Measurements from ENCODE around the gene PKP3. TPM values are rescaled to one million over a fixed set of nuclear protein-coding genes. Genes with fewer than 3 reads are reported as not detected.
"Not testable (repeated sequence)": the region's sequence is repeated elsewhere in the genome, so short reads cannot be mapped to it uniquely, and the experiment has no call there.

Gene PKP3
- total RNA-seq, 2 experiments from 2014 or later: not detected

DNA sequence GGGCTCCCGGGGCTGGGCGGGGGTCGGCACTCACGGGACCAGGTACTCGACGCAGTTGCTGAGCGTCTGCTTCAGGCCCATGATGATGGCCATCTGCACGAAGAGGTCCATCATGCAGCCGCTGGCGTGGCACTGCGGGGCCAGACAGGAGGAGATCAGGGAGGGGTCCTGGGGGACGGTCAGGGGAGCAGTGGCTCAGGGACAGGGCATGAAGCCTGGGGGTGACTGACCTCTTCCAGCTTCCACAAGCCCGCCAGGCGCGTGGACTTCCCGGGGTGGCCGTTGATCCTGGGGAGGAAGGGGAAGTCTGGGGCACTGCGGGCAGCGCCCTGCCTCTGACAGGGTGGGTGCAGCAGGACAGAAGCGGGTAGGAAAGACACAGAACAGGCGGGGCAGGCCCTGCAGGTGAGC is 26.9 kb downstream of the PKP3 start:
- BruUV-seq (replicated peaks): no TSS peak
- Histone ChIP-seq H3K79me2 (ENCODE audit: insufficient read depth, low read depth, low read length) (no peaks in the 10 kb centered on the region), H3K9me3 (ENCODE audit: low read length) (no peaks in the 10 kb centered on the region), H3K9me2 (ENCODE audit: insufficient read depth, low read length) (no peaks in the 10 kb centered on the region), H4K20me1 (ENCODE audit: insufficient read depth, low read length) (no peaks in the 10 kb centered on the region), H3K36me3 (ENCODE audit: insufficient read depth, low read length) (no peaks in the 10 kb centered on the region), H2AFZ (ENCODE audit: low read length) (no peak overlapping the region), H3K4me1 (ENCODE audit: insufficient read depth, low read length, poor library complexity, severe bottlenecking) (peaks cover 2% of the 10 kb centered on the region), H3K4me3 (ENCODE audit: low read depth, low read length, poor library complexity, severe bottlenecking) (no peak overlapping the region), H3K27ac (ENCODE audit: low read depth, low read length, poor library complexity, severe bottlenecking) (no peak overlapping the region), H3K4me2 (ENCODE audit: low read length) (no peak overlapping the region)
- intact Hi-C loops (cut with micrococcal nuclease; ENCODE audit: unreplicated experiment): no loop called here
- TF ChIP-seq EZH2phosphoT487 (IDR thresholded peaks at IDR 0.05; ENCODE audit: borderline replicate concordance, low read depth, low read length) (no peak), CTCF (conservative IDR thresholded peaks at IDR 0.05; ENCODE audit: low read length) (no peak)
- POLR2A ChIA-PET: no interaction called here
- no peak for DNase-seq (ENCODE audit: low spot score)
- CTCF ChIA-PET (ENCODE audit: unreplicated experiment): no interaction called here

GRCh38 chr11:422249-422656 is 28.2 kb downstream of the PKP3 start:
- no TSS peak for BruUV-seq (replicated peaks)
- Histone ChIP-seq H3K4me3 (ENCODE audit: low read depth, low read length, poor library complexity, severe bottlenecking) (no peak overlapping the region), H3K9me3 (ENCODE audit: low read length) (no peaks in the 10 kb centered on the region), H3K4me2 (ENCODE audit: low read length) (no peak overlapping the region), H3K79me2 (ENCODE audit: insufficient read depth, low read depth, low read length) (no peaks in the 10 kb centered on the region), H3K36me3 (ENCODE audit: insufficient read depth, low read length) (no peaks in the 10 kb centered on the region), H3K9me2 (ENCODE audit: insufficient read depth, low read length) (no peaks in the 10 kb centered on the region), H4K20me1 (ENCODE audit: insufficient read depth, low read length) (no peaks in the 10 kb centered on the region), H2AFZ (ENCODE audit: low read length) (no peak overlapping the region), H3K4me1 (ENCODE audit: insufficient read depth, low read length, poor library complexity, severe bottlenecking) (no peaks in the 10 kb centered on the region), H3K27ac (ENCODE audit: low read depth, low read length, poor library complexity, severe bottlenecking) (no peak overlapping the region)
- TF ChIP-seq EZH2phosphoT487 (IDR thresholded peaks at IDR 0.05; ENCODE audit: borderline replicate concordance, low read depth, low read length): no peak
- TF ChIP-seq CTCF (conservative IDR thresholded peaks at IDR 0.05; ENCODE audit: low read length): no peak
- CTCF ChIA-PET (ENCODE audit: unreplicated experiment): interaction anchor here (0.5 kb wide), 1 partner anchor 11 kb away, joined by 10 read pairs; no protein-coding TSS in a partner anchor
- DNase-seq (ENCODE audit: low spot score): no peak
- intact Hi-C loops (cut with micrococcal nuclease; ENCODE audit: unreplicated experiment): no loop called here
- POLR2A ChIA-PET: no interaction called here

DNA sequence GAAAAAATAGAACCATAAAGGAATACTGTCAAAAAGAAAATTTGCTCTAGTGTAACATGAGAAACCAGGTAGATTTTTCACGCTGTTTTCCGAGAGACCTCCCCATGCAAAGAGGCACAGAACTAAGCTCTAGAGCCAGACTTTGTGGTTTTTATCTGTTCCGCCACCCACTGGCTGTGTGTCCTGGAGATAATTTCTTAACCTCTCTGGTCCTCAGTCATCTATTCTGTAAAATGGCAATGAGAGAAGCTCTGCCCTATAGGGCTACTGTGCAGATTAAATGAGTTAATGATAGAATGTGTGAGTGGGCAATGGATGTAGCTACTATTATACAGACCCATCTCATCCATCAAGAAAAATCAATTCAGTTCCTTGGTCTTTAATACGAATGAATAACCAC is 30.2 kb downstream of the PKP3 start:
- no peak for DNase-seq (ENCODE audit: low spot score)
- Histone ChIP-seq H4K20me1 (ENCODE audit: insufficient read depth, low read length) (no peaks in the 10 kb centered on the region), H3K27ac (ENCODE audit: low read depth, low read length, poor library complexity, severe bottlenecking) (no peak overlapping the region), H3K4me1 (ENCODE audit: insufficient read depth, low read length, poor library complexity, severe bottlenecking) (no peaks in the 10 kb centered on the region), H3K4me2 (ENCODE audit: low read length) (no peak overlapping the region), H3K9me3 (ENCODE audit: low read length) (no peaks in the 10 kb centered on the region), H3K36me3 (ENCODE audit: insufficient read depth, low read length) (no peaks in the 10 kb centered on the region), H3K4me3 (ENCODE audit: low read depth, low read length, poor library complexity, severe bottlenecking) (no peak overlapping the region), H3K79me2 (ENCODE audit: insufficient read depth, low read depth, low read length) (no peaks in the 10 kb centered on the region), H2AFZ (ENCODE audit: low read length) (no peak overlapping the region), H3K9me2 (ENCODE audit: insufficient read depth, low read length) (no peaks in the 10 kb centered on the region)
- TF ChIP-seq CTCF (conservative IDR thresholded peaks at IDR 0.05; ENCODE audit: low read length): no peak
- TF ChIP-seq EZH2phosphoT487 (IDR thresholded peaks at IDR 0.05; ENCODE audit: borderline replicate concordance, low read depth, low read length): no peak
- ChIA-PET POLR2A (no interaction called here), CTCF (ENCODE audit: unreplicated experiment) (interaction anchor here (0.6 kb wide), 2 partner anchors 11 to 421 kb away, joined by 3 to 4 read pairs; no protein-coding TSS in a partner anchor)
- BruUV-seq (replicated peaks): no TSS peak
- intact Hi-C loops (cut with micrococcal nuclease; ENCODE audit: unreplicated experiment): no loop called here

GRCh38 chr11:424766-425165 is 30.8 kb downstream of the PKP3 start:
- H3K4me1 ChIP-seq (ENCODE audit: insufficient read depth, low read length, poor library complexity, severe bottlenecking); H3K9me3 ChIP-seq (ENCODE audit: low read length); DNase-seq (ENCODE audit: low spot score); H3K79me2 ChIP-seq (ENCODE audit: insufficient read depth, low read depth, low read length); BruUV-seq (replicated peaks); POLR2A ChIA-PET; H3K4me3 ChIP-seq (ENCODE audit: low read depth, low read length, poor library complexity, severe bottlenecking); H3K27ac ChIP-seq (ENCODE audit: low read depth, low read length, poor library complexity, severe bottlenecking); H3K36me3 ChIP-seq (ENCODE audit: insufficient read depth, low read length); intact Hi-C loops (cut with micrococcal nuclease; ENCODE audit: unreplicated experiment); H4K20me1 ChIP-seq (ENCODE audit: insufficient read depth, low read length); H2AFZ ChIP-seq (ENCODE audit: low read length); H3K9me2 ChIP-seq (ENCODE audit: insufficient read depth, low read length); H3K4me2 ChIP-seq (ENCODE audit: low read length): not testable (repeated sequence)
- CTCF ChIA-PET (ENCODE audit: unreplicated experiment): interaction anchor here (0.6 kb wide), 1 partner anchor 421 kb away, joined by 3 read pairs; no protein-coding TSS in a partner anchor
